Mucosa of rectum (tissue), 2 donors: ENCODE results near the gene PRKAG2.

Experiments
- H3K27ac ChIP-seq, 2 donors: one replicate each; pipeline ENCODE4 v1.7.0; 2013; ENCODE audit warnings: inconsistent platforms in 2 of 2, low read depth in 2 of 2, low read length in 2 of 2
- H3K27me3 ChIP-seq, 2 donors: one replicate each; pipeline ENCODE4 v1.7.0; 2013; ENCODE audit warnings: low read length in 2 of 2; ENCODE audit not compliant: control insufficient read depth in 2 of 2, insufficient read depth in 2 of 2
- H3K36me3 ChIP-seq, 2 donors: one replicate each; pipeline ENCODE4 v1.7.0; 2013; ENCODE audit warnings: low read length in 2 of 2; ENCODE audit not compliant: control insufficient read depth in 2 of 2, insufficient read depth in 2 of 2
- H3K4me1 ChIP-seq, 2 donors: one replicate each; pipeline ENCODE4 v1.7.0; 2013; ENCODE audit warnings: low read length in 2 of 2, mild to moderate bottlenecking in 1 of 2; ENCODE audit not compliant: control insufficient read depth in 2 of 2, insufficient read depth in 2 of 2
- H3K4me3 ChIP-seq, 2 donors: one replicate each; pipeline ENCODE4 v1.7.0; 2013; ENCODE audit warnings: low read length in 2 of 2
- H3K9ac ChIP-seq, 2 donors: one replicate each; pipeline ENCODE4 v1.7.0; 2013; ENCODE audit warnings: low read length in 2 of 2, low read depth in 1 of 2, mild to moderate bottlenecking in 1 of 2
- H3K9me3 ChIP-seq, 2 donors: one replicate each; pipeline ENCODE4 v1.7.0; 2013; ENCODE audit warnings: low read length in 2 of 2; ENCODE audit not compliant: control insufficient read depth in 2 of 2
- donor health status: healthy.
- donor health status: Normal muscosa, but diverticular disease.

PRKAG2 gene

GRCh38 chr7:151820491-151821105 lies 56.3 kb downstream of the PRKAG2 start:
- no peak overlapping the region for H3K9ac ChIP-seq
- no peak overlapping the region for H3K4me3 ChIP-seq
- no peaks in the 10 kb centered on the region for H3K9me3 ChIP-seq
- no peaks in the 10 kb centered on the region for H3K36me3 ChIP-seq
- peaks cover 13 to 32% of the 10 kb centered on the region in 2 donors for H3K4me1 ChIP-seq
- H3K27me3 ChIP-seq = no peaks in the 10 kb centered on the region
- H3K27ac ChIP-seq = no peak overlapping the region

DNA sequence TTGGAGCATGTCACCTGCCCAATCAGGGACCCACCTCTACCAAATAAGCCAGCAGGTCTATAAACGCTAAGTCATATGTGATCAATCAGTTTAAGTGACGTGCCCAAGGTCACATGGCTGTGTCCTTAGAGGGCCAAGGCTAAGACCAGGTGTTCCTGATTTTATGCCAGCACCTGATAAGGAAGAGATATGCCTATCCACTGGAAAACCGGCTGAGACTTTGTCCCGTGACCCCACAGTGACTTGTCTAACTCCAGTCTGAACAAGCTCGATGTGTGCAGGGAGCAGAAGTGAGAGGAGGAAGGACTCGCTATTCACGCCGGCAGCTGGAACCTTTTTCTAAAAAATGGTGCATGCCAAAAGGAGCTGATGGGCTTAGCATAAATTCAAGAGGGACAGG lies 57.0 kb downstream of the PRKAG2 start:
- Histone ChIP-seq H3K9ac (peak overlapping the region in 1 of 2 donors; percentile 5), H3K36me3 (no peaks in the 10 kb centered on the region), H3K27ac (peak overlapping the region in 1 of 2 donors; percentile 52), H3K27me3 (no peaks in the 10 kb centered on the region), H3K9me3 (no peaks in the 10 kb centered on the region), H3K4me3 (peak overlapping the region in 1 of 2 donors; percentile 22), H3K4me1 (peaks cover 13 to 32% of the 10 kb centered on the region in 2 donors)

GRCh38 chr7:151818674-151819519 lies 58.0 kb downstream of the PRKAG2 start:
- Histone ChIP-seq H3K9ac (no peak overlapping the region), H3K4me1 (peaks cover 13 to 32% of the 10 kb centered on the region in 2 donors), H3K27ac (peak overlapping the region in 1 of 2 donors; percentile 52), H3K4me3 (no peak overlapping the region), H3K27me3 (no peaks in the 10 kb centered on the region), H3K36me3 (no peaks in the 10 kb centered on the region), H3K9me3 (no peaks in the 10 kb centered on the region)

DNA sequence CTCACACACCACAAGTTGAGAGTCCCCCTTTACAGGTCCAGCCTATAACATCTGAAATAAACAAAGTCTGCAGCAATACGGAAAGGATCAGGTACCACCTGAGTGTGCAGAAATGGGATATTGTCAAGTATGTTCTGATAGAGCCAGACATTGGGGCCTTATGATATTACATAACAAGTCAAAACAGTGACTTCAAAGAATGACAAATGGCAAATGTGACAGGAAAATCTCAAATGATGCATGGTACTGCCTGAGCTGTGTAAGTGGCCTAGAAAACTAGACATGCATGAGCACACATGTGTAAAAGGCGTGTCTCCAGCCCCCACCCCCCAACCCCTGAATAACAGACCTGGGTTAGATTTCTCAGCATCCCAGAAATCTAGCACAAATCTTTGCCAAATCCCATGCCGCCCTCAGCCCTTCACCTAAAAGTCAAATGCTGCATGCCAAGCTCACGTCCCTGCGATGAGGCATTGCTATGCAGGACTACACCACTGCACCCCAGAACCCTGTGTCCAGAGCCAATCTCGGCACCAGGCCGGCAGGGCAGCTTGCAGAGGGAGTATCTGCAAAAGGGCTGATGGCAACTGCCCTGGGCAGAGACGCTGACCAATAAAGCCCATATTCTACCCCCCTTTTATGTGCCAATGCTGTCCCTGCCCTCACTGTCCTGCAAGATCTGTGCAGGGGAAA lies 58.8 kb downstream of the PRKAG2 start:
- Histone ChIP-seq H3K9ac (no peak overlapping the region), H3K27me3 (no peaks in the 10 kb centered on the region), H3K4me1 (peaks cover 13 to 29% of the 10 kb centered on the region in 2 donors)

DNA sequence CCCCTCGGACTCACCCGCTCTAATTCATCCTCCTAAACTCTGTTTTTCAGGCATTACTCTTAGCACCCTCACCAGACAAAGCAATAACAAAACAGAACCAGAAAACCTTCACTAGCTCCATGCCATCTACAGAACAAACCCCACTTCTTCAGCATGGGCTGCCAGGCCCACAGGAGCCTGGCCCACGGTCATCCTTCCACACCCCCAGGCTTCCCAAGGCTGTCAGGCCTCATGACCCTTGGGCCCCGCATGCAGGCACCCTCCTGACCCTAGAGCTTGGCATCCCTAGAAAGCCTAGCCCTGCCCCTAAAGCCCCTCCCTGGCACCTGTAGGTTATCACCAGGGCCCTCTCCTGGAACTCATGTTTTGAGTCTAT lies 59.6 kb downstream of the PRKAG2 start:
- no peak overlapping the region for H3K9ac ChIP-seq
- no peak overlapping the region for H3K4me3 ChIP-seq
- H3K36me3 ChIP-seq = no peaks in the 10 kb centered on the region
- no peak overlapping the region for H3K27ac ChIP-seq
- no peaks in the 10 kb centered on the region for H3K27me3 ChIP-seq
- H3K9me3 ChIP-seq = no peaks in the 10 kb centered on the region
- peaks cover 13 to 25% of the 10 kb centered on the region in 2 donors for H3K4me1 ChIP-seq

More for the DNA sequence above, 58.8 kb downstream of the PRKAG2 start:
- H3K27ac ChIP-seq = no peak overlapping the region
- no peak overlapping the region for H3K4me3 ChIP-seq
- no peaks in the 10 kb centered on the region for H3K36me3 ChIP-seq
- H3K9me3 ChIP-seq = no peaks in the 10 kb centered on the region

DNA sequence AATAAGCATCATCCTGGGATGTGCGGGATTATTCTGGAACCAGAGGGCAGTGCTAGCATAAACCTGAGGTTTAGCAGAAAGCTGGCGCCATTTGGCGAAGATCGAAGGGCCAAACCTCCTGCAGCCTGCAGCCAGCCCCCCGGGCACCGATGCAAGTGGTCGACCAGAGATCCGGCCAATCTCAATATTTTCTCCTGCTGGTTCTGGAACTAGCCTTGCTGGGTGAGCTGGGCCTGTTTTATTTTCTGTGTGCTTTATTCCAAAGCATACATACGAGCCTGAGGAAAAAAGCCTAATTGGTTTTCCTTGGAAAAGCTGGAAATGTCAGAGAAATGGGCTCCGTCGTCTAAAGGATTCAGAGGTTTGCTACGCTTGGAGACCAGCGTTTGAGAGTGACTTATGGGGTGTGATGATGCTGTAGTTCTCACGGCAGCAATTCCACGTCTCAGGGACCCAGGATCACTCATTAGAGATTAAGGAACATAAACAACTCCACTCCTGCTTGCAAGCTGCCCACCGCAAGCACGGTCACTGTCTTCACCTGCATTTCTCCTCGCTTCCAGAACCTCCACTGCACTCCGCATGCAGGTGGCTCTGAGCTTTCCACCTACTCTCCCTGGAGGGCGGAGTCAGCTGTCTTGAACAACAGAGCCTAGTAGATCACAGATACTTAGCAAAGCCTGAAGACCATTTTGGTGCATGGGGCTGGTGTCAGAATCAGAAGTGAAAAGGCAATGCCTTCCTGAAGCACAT lies 60.2 kb downstream of the PRKAG2 start:
- no peaks in the 10 kb centered on the region for H3K9me3 ChIP-seq
- no peaks in the 10 kb centered on the region for H3K36me3 ChIP-seq
- H3K27me3 ChIP-seq = no peaks in the 10 kb centered on the region
- H3K4me3 ChIP-seq = no peak overlapping the region
- peaks cover 13 to 23% of the 10 kb centered on the region in 2 donors for H3K4me1 ChIP-seq
- H3K27ac ChIP-seq = no peak overlapping the region
- no peak overlapping the region for H3K9ac ChIP-seq

DNA sequence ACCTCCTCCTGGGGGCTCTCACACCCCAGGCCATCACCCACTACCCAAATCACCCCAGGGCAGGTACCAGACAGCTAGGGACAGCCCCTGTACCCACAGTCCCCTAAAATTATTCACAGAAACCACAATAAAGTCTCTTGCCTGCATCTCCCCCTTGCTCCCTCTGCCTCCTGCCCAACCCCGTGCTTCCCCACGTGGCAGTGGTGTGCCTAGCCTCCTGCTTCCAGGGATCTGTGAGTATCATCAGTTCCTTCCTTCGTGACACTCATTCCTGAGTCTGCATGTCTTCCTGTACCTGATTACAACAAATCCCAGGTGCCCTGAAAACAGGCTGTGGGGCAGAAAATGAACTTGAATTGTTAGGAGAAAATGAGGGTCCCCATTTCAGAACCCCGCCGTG lies 61.5 kb downstream of the PRKAG2 start:
- Histone ChIP-seq H3K27ac (no peak overlapping the region), H3K36me3 (no peaks in the 10 kb centered on the region), H3K9ac (no peak overlapping the region), H3K4me1 (peaks cover 11 to 13% of the 10 kb centered on the region in 2 donors), H3K4me3 (no peak overlapping the region), H3K27me3 (no peaks in the 10 kb centered on the region), H3K9me3 (no peaks in the 10 kb centered on the region)

DNA sequence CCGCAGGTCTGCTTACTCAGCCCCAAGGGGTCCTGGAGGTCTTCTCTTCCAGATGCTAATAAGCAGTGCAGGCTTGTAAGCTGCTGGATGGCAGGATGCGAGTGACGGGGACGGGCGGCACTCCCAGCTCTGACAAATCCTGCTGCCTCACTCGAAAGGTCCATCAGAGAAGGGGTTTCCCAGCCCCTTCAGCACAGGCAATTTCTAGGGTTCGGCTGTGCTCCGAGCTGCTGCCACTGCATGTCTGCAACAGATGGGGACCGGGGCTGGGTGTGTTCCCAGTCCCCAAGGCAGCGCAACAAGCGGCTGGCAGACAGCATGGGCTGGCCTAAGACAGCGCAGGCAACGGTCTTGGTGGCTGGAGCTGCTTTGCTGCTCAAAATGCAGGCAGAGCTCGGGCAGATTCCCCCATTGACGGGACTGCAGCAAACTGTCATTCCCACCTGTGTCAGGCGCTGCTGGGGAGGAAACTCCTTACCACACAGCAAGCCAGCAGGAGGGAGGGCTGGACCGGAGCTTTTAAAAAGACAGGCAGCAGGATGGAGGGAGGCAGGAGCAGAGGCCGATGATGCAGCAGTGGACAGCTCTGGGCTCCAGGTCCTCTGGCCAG lies 62.4 kb downstream of the PRKAG2 start:
- H3K4me3 ChIP-seq = no peak overlapping the region
- no peaks in the 10 kb centered on the region for H3K27me3 ChIP-seq
- H3K36me3 ChIP-seq = no peaks in the 10 kb centered on the region
- no peak overlapping the region for H3K27ac ChIP-seq
- H3K4me1 ChIP-seq = peaks cover 5 to 7% of the 10 kb centered on the region in 2 donors
- no peak overlapping the region for H3K9ac ChIP-seq
- H3K9me3 ChIP-seq = no peaks in the 10 kb centered on the region

GRCh38 chr7:151813997-151814396 lies 62.9 kb downstream of the PRKAG2 start:
- H3K4me1 ChIP-seq = peaks cover under 1 to 2% of the 10 kb centered on the region in 2 donors
- no peaks in the 10 kb centered on the region for H3K27me3 ChIP-seq
- no peak overlapping the region for H3K27ac ChIP-seq
- no peaks in the 10 kb centered on the region for H3K36me3 ChIP-seq
- H3K4me3 ChIP-seq = no peak overlapping the region
- no peak overlapping the region for H3K9ac ChIP-seq
- no peaks in the 10 kb centered on the region for H3K9me3 ChIP-seq
